DLD1 (cell line): Measurements from ENCODE around the gene MAF.

Experiments
- in situ Hi-C: cut with HindIII; loops from 2 replicates; pipeline ENCODE4 v1.10.0; 2017; ENCODE audit warnings: low sequenced_read_pairs

The MAF gene

DNA sequence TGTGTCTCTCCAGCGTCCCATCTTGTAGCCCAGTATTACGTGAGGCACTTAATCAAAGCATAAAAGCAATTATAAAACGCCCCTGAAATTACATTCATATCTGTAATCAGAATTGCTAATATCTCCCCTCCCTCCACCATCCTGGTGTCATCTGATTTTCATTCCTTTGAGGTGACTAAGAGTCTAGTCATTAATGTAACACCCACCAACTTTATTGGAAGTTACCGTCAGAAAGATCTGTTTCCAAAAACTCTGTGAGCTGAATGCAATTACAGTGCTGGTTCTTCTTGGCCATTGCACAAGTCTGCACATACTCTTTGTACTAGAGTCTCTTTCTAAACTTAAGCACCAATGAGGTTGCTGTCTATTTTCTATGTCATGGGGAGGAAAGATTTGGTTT, 12.5 kb upstream of the MAF start:
- in situ Hi-C loops = no loop called here

DNA sequence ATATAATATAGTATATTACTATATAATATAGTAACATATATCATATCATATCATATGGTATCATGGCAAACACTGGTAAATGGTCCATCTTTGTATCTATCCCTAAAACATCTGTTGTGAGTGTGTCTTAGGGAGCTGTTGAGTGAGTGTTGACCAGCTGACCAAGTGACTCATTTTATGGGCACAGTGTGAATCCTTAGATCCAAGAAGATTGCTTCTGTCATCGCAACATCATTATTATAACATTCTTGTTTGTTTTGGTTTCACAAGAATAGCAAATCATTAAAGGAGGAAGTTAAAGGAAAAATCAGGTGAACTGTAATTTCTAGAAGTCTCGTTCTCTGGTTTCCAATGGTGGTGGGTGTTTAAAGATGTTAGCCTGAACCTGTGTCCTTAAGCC, 11.7 kb upstream of the MAF start:
- in situ Hi-C loops = no loop called here

DNA sequence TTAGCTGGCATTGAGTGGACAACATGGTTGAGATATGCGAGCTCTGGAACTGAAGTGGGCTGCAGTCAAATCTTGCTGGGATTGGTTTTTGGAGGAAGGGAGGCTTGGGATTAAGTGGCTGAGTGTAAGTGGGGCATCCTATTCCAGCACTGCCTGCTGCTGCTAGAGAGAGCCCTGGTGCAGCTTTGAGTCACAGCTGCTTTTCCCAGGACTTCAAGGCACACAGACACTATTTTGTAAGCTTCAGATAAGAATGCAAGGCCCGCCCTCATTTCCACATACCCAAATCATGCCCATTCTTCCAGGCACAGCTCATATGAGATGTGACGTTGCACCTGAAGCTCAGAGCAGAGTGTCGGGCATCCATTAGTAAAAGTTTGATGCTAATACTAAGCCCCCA, 10.2 kb upstream of the MAF start:
- in situ Hi-C loops = no loop called here

DNA sequence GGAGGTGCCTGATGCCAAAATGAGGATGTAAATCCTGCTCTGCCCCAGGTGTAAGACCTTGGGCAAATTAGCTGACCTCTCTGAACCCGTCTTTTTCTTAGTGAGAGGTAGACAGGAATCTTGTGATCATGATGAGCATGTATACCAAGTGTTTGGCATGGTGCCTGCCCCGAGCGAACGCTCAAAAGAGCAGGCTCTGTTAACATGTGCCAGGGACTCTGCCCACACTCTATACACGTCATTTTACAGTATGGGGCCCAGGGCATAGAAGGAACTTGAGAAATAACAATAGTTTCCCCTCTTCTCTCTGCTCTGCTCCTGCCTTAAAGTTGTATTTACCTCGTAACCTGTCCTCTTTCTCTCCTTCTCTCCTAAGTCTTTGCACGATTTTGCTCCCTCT, 9.3 kb upstream of the MAF start:
- in situ Hi-C loops = no loop called here

DNA sequence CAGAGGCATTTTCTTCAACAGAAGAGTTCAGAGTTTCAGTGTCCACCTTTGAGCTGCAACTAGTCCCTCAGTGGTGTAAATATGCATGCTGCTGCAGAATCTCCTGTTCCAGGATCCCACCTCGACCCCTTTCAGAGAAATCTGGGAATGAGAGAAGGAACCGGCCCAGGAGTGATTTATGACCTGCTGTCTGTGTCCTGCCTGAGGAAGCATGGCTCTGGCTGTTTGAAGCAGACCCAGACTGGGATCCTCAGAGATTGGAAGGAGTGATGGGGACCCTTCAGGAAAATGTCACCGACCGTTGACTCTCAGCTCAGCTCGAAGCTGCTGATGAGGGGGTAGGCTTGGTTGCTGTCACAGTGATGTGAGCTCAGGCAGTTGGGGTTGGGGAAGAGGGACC, 8.4 kb upstream of the MAF start:
- in situ Hi-C loops = no loop called here

DNA sequence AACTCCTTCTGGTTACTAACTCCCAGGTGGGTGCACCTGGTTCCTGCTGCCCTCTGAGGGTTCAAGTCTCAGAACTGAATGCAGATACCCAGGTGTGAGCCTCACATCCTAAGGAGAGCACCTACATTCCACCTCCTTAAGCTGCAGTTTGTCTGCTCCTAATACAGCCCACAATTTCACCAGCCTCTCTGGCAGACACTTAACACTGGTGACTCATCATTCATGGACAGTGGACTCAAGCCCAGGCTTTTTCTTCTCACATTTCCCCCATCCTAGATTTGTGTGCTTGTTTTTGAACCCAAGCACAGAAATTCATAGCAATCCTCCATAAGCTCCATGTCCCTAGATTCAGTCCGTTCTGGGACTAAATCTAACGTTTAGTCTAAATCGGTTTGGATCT, 7.0 kb upstream of the MAF start:
- in situ Hi-C loops = no loop called here

DNA sequence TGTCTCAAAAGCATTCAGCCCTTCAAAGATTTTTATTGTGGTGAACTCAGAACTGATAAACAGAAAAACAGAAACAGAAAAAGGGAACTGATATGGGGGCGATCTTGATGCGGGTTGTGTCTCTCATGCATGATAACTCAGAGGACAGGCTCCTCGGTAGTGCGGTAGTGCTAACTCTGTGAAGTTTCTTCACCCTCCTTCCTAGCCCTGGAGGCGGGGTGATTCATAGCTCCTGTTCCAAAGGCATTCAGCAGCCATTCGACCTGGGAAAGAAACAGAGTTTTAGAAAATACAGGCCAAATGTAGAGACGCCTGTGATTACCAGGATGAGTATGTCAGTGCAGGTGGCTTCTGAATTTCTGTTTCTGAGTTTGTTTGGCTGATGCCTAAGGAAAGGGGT, 5.5 kb upstream of the MAF start:
- in situ Hi-C loops = no loop called here

DNA sequence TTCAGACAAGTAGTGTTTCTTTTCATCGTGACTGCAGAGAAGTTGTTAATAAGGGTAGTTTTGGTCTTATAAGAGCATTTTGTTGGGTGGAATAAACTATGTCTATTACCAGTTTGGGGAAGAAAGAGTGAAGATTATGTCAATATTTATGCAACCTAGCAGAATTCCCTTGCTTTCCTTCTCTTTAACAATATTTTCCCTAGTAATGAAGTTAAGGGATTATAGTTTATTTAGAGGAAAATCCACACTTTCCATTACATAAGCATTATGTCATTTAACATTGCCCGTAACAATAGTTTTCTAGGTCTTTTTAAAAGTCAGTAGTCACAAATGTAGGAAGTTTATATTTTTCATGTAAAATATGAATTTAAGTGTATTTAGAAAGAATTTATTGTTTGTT, 2.5 kb upstream of the MAF start:
- in situ Hi-C loops = no loop called here

DNA sequence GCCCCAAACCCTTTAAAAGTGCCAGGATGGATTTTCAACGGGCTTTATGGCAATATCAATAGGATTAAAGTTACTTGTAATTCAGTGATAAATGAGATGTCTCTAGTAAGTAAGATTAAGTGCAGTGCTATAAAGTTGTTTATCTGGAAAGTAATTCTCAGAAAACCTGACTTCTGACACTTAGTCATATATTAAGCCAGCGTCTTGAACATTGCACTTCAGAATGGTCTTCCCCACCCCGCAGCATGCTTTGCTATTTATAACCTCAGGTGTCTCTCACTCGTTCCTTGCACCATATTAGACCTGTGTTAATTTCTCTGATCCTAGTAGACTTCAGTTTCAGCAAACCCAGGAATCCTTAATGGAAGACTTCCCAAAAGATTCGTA, 2.1 kb upstream of the MAF start:
- in situ Hi-C loops = no loop called here

DNA sequence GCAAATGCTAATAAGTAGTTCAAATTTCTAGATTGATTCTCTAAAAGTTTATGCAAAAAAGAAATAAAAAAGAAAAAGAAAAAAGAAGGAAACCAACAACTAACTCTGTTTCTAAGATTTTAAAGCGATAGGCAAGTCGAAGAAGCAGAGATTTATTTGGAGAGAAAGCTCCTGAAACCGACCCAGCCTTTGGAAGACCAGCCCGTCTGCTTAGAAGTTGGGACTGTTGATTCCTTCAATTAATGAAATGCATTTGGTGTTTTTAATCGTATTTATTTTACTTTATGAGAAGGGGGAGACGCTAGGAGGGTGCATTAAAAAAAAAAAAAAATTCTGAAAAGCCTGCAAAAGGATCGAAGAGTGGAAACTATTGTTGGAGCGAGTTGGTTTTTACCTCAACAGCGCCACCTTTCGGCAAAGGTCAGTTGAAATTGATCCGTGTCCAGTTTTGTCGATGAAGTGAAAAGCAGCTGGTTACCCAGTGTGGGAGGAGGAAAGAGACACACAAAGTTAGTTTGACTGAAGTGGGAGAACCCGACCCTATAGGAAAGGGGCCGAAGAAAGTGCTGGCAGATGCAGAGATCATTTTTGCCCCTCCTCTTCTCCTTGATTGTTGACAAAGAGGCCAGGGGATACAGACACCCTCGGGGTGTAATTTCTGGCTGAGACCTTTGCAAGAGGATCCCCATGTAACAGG, 1.5 kb upstream of the MAF start:
- in situ Hi-C loops = no loop called here

DNA sequence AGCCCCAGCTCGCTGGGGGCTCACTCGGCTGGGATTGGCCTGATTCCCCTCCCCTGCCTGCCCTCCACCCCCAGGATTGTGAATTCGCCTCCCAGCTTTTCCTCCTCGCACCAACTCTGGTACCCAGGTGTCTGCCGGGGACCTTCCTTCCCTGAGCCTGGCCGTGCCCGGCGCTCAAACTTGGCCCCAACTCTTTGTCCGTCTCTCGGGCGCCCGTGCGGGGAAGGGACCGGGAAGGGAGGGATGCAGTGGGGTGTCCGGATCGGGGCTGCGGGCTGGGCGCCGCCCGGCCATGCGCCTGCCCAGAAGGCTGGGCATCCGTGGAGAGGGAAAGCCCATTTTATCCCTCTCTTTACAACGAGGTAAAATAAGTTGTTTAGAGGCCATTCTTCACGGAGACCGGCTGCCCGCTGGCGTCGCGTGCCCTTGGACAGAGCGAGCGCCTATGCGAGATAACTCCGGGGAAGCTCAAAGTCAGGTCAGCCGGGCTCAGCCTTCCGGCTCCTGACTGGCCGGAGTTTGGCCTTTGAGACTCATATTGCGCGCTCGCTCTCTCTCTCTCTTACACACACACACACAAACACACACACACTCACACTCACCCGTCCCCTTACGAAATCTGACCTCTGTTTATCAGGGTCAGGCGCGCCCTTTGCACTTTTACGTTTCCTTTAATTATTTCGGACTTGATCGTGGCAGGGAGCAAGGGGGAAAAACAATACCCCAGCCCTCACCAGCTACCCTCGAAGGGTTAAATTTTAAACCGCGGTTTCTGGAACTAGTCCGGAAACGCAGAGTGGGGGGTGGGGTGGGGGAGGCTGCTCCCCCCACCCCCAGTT, 774 bp upstream of the MAF start:
- in situ Hi-C loops = no loop called here

DNA sequence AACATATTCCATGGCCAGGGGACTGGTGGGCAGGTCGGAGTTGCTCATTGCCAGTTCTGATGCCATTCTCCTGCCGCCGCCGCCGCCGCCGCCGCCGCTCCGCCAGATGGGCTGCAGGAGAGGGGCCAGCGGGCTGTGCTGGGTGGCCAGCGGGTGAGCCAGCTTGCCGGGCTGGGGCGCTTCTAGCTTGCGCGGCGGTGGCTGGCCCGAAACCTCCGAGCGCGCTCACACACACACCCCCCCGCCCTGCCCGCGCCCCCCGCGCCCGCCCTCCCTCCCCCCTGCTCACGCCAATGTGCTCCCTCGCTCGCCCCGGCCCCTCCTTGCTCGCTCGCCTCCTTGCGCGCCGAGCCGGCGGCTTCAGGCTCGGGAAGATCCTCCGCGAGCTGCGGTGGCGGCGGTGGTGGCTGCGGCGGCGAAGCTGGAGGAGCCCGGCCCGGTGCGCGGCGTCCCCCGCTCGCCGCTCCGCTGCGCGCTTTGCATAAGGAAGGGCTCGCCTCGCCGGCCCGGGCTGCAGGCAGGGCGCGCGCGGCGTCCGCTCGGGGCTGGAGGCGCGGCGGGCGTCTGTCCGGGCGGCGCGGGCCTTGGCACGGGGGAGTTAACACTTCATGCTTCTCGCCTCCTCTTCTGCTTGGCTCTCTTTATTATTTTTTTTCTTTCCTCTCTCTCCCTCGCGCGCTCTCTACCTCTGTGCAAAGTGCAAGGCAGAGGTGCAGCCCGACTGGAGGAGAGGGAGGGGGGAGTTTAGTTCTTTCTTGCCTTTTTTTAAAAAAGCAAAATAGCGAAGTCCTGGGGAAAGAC, 500 bp downstream of the MAF start:
- in situ Hi-C loops = no loop called here

DNA sequence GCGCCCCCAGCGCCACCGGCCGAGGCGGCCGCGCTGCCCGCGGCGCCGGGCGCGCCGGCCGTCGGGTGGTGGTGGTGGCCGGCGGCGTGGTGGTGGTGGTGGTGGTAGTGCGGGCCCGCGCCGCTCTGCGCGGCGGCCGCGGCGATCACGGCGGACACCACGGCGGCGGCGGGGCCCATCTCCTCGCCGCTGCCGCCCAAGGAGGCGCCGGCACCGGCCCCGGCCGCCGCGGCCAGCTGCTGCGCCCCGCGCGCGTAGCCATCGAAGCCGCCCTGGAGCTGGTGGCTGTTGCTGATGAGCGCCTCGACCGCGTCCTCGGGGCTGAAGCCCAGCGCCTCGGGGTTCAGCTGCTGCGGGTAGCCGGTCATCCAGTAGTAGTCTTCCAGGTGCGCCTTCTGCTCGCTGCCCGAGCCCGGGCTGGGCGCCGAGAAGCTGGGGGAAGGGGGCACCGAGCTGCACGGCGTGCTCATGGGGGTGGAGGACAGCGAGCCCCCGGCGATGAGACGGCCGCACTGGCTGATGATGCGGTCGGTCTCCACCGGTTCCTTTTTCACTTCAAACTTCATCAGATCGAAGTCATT, 1.2 kb downstream of the MAF start:
- in situ Hi-C loops = no loop called here

DNA sequence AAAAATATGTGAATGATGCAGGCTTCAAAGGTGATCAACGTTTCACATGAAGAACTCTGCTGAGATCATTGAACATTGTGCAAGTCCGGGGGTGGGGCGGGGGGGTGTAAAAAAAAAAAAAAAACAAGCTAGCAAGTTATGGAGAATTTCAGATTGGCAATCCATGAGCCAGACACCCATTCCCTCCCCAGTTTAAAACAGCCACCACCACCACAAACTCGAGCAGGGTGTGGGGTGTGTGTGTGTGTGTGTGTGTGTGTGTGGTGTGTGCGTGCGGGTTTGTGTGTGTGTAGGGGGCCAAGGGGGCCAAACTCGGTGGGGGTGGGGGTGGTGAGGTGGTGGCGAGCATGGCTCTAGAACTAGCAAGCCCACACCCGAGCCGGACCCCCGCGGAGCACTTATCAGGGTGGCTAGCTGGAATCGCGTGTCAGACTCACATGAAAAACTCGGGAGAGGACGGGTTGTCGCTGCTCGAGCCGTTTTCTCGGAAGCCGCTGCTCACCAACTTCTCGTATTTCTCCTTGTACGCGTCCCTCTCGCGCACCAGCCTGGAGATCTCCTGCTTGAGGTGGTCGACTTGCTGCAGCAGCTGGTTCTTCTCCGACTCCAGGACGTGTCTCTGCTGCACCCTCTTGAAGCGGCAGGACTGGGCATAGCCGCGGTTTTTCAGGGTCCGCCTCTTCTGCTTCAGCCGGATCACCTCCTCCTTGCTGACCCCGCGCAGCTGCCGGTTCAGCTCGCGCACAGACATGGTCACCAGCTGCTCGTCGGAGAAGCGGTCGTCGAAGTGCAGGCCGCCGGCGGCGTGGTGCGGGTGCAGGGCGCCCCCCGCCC, 2.0 kb downstream of the MAF start:
- in situ Hi-C loops = no loop called here

DNA sequence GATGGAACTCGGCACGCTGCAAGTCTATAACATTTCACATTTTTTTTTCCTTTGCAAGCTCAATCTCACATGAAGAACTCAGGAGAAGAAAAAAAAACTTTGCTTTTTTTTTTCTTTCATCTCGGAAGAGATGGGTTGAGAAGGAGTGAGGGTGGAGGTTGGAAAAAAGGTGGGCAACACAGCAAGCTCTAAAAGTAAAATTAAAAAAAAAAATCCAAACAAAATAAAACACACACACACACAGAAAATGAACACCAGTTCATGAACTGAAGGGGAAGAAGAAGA, 2.5 kb downstream of the MAF start:
- in situ Hi-C loops = no loop called here

DNA sequence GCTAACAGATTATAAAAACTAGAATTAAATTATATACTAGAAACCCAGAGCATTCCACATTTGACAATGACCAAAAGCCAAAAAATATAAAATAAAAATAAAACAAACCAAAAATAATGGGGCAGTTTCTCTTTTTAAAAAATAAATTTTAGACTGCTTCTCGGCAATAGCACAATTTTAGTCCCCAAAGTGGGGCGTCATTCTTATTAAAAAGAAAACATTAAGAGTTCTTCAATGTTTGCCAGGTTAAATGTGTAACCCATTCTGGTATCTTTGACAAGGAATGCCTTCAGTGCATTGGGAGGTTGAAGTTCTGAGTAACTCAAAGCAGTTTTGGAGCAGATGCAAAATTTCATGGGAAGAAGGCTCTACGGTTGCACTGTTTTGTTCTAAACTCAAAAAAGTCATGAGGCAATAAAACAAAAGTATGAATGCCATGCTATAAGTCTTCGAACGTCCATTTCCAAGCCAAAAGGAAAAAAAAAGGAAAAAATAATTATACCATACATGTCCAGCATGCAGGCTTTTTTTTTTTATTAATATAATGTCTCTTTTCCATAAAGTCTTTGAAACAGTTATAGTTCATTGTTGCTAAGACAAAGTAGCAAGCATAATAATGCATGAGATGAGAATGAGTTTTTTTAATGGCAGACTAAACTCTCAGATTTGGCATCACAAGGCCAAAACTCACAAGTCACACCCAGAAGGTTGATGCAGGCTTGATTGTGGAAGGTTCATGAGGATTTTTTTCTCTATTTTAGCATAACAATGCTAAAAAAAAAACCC, 3.1 kb downstream of the MAF start:
- in situ Hi-C loops = no loop called here

DNA sequence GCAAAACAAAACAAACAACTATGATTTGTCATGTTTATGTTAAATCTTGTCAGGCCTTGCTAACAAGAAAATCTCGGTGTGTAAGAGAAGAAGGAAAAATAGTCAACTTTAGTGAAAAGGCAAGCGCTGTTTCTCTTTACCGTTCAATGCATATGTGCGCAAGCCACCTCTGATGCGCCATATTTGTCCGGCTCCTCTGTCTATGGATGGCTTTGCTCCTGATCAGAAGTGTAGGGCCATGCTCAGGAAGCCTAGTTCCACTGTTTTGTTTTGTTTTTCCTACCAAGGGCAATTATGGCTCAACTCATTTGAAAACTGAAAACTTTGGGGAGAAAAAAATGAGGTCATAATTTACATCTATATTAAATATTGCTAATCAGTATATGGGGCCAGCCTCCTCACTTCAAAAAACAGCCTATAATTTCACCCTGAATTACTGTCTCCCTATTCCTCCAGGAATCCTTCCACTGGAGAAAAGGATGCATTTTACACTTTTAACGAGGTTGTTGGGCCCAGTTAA, 4.5 kb downstream of the MAF start:
- in situ Hi-C loops = no loop called here

DNA sequence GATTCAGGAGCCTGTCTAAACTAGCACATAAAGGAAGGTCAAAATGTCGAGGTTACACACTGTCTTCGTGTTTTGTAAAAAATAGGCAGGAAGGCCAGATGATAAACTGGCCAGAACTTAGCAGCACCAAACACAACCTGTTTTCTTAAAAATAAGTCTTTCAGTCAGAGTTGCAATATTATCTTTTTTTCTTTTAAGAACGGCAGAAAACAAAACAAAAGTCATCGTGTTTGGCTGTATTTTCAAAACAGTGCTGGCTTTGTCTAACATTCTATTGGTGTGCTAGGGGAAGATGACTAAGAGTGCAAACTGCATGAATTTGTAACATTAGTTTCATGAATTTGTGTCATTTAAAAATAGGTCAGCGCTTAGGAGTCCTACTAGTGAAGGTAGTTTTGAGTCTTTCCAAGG, 5.3 kb downstream of the MAF start:
- in situ Hi-C loops = no loop called here

DNA sequence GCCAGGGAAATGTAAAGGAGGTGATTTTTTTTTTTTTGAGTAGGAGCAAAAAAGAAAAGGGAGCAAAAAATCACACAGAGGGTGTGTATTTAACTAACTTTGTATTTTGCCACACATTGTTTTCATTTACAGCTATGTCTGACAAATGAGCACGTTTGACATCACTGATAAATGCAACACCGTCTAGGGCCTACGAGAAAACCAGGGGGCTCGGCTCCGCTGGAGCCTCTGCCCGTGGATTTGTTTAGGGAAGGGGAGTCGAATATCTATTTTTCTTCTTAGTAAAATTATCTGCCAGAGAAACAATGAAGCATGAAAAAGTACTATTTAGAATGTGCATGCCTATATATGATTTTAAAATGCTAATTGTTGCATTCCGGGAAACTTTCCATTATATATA, 6.8 kb downstream of the MAF start:
- in situ Hi-C loops = no loop called here

DNA sequence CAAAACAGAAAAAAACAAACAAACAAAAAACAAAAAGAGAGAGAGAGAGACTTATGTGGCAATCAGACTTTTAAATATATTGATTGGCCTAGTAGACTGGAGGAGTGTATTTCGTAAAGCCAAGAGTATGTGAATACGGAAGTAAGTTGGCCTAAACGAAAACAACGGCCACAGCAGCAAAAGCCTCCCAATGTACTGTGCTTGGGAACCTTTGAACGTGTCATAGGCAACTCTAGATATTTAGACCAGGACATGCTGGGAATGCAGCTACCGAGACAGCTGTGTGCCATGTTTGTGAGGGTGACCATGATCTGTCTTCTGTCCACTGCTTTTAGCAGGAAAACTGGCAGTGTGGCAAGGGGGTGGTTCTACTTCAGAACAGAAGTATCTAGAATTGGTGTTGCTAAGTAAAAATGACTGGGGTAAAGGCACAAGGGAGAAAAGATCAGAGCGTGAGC, 7.4 kb downstream of the MAF start:
- in situ Hi-C loops = no loop called here
